ENCODE data around the gene PREPL. TPM values are rescaled to one million over a fixed set of nuclear protein-coding genes. Genes with fewer than 3 reads are reported as not detected.

The PREPL gene
- total and polyA plus RNA-seq, 2 of the 4 experiments (the other 2 are of a cell fraction), result 27.6 to 39.6 TPM

GRCh38 chr2:44315945-44316344, 45.3 kb downstream of the PREPL start:
- H2AFZ ChIP-seq (replicated peaks; ENCODE audit: low read length, poor library complexity), result no peak overlapping the region
- no peaks in the 10 kb centered on the region for H3K4me1 ChIP-seq (ENCODE audit: control insufficient read depth, insufficient read depth, low read length)
- no peak overlapping the region for H4K8ac ChIP-seq (ENCODE audit: low read depth in 2 of 2, low read length in 2 of 2)
- intact Hi-C loops (cut with micrococcal nuclease) (no loop called here), dilution Hi-C loops (cut with HindIII; ENCODE audit: low sequenced_read_pairs, unreplicated experiment) (no loop called here), in situ Hi-C loops (cut with MboI; ENCODE audit: low sequenced_read_pairs) (no loop called here)
- ChIA-PET POLR2A (ENCODE audit: unreplicated experiment) (no interaction called here), CTCF (interaction anchor here (0.6 kb wide), 1 partner anchor 17 kb away, joined by 4 read pairs; no protein-coding TSS in a partner anchor)
- TF ChIP-seq MAFK (IDR thresholded peaks at IDR 0.05; ENCODE audit: low read depth, low read length), result no peak
- TF ChIP-seq RCOR1 (IDR thresholded peaks at IDR 0.05; ENCODE audit: insufficient replicate concordance, low read length), result no peak
- no peak for TF ChIP-seq BHLHE40 (IDR thresholded peaks at IDR 0.05; ENCODE audit: low read depth, low read length)
- TF ChIP-seq CEBPB (IDR thresholded peaks at IDR 0.05; ENCODE audit: low read depth, low read length), result no peak
- TF ChIP-seq USF2 (IDR thresholded peaks at IDR 0.05; ENCODE audit: low read depth, low read length), result no peak
- no peak for TF ChIP-seq RFX5 (IDR thresholded peaks at IDR 0.05; ENCODE audit: low read depth, low read length)
- no peak for TF ChIP-seq MXI1 (IDR thresholded peaks at IDR 0.05; ENCODE audit: borderline replicate concordance, low read depth, low read length)
- TF ChIP-seq RAD21 (IDR thresholded peaks at IDR 0.05; ENCODE audit: low read length), result no peak
- no peak for TF ChIP-seq CTCF (conservative IDR thresholded peaks at IDR 0.05; ENCODE audit: low read depth, low read length)
- TF ChIP-seq ELK1 (IDR thresholded peaks at IDR 0.05; ENCODE audit: borderline replicate concordance, low read depth, low read length), result no peak
- no peak for TF ChIP-seq MAZ (IDR thresholded peaks at IDR 0.05; ENCODE audit: borderline replicate concordance, low read depth, low read length)
- no peak for TF ChIP-seq SMC3 (IDR thresholded peaks at IDR 0.05; ENCODE audit: low read depth, low read length)
- no peak for TF ChIP-seq CHD1 (IDR thresholded peaks at IDR 0.05; ENCODE audit: low read depth, low read length)
- no peak for TF ChIP-seq POLR2A (IDR thresholded peaks at IDR 0.05; ENCODE audit: low read depth, low read length)
- no peak for TF ChIP-seq FOS (IDR thresholded peaks at IDR 0.05; ENCODE audit: low read depth, low read length)
- TF ChIP-seq NFE2L2 (IDR thresholded peaks at IDR 0.05; ENCODE audit: low read depth, low read length), result no peak
- peaks cover 16% of the 10 kb centered on the region for H3K36me3 ChIP-seq (ENCODE audit: control insufficient read depth, insufficient read depth, low read length)
- peaks cover 5% of the 10 kb centered on the region for H3K9me3 ChIP-seq (ENCODE audit: control insufficient read depth, insufficient read depth, low read length)
- H4K91ac ChIP-seq (ENCODE audit: insufficient read depth, low read depth, low read length), result no peak overlapping the region
- no peak overlapping the region for H2BK120ac ChIP-seq (ENCODE audit: low read depth, low read length)
- no peaks in the 10 kb centered on the region for H3K27me3 ChIP-seq (ENCODE audit: control insufficient read depth, insufficient read depth, low read length)
- no peak overlapping the region for H3K56ac ChIP-seq (ENCODE audit: extremely low read depth, insufficient read depth, low read length)
- H2AK9ac ChIP-seq (replicated peaks; ENCODE audit: low read depth, low read length, poor library complexity), result no peak overlapping the region
- H2BK20ac ChIP-seq (ENCODE audit: low read depth, low read length), result no peak overlapping the region
- DNase-seq, result no peak
- no peaks in the 10 kb centered on the region for H3K9me1 ChIP-seq (ENCODE audit: insufficient read depth, low read length)
- ATAC-seq (ENCODE audit: low read depth), result no peak
- no peak overlapping the region for H3K4me3 ChIP-seq (ENCODE audit: insufficient read depth, low read depth, low read length)
- H3K14ac ChIP-seq (replicated peaks; ENCODE audit: low read depth, low read length), result no peak overlapping the region
- no peaks in the 10 kb centered on the region for H4K20me1 ChIP-seq (ENCODE audit: insufficient read depth, low read length)
- no peak overlapping the region for H3K4me2 ChIP-seq (ENCODE audit: low read depth, low read length)
- no peak overlapping the region for H3K4ac ChIP-seq (ENCODE audit: low read depth, low read length)
- H4K5ac ChIP-seq (ENCODE audit: low read depth, low read length), result no peak overlapping the region
- H3K18ac ChIP-seq (ENCODE audit: low read depth, low read length), result no peak overlapping the region
- no peak overlapping the region for H3K9ac ChIP-seq (ENCODE audit: low read depth, low read length)
- H2AK5ac ChIP-seq (ENCODE audit: low read depth, low read length), result no peak overlapping the region
- H2BK15ac ChIP-seq (ENCODE audit: low read depth, low read length), result no peak overlapping the region
- H3K27ac ChIP-seq (ENCODE audit: insufficient read depth, low read length), result no peak overlapping the region
- BruUV-seq (replicated peaks), result no TSS peak
- no peak overlapping the region for H3K23ac ChIP-seq (ENCODE audit: low read depth, low read length)
- H3K79me1 ChIP-seq (ENCODE audit: low read depth in 1 of 2, low read length in 2 of 2), result no peaks in the 10 kb centered on the region
- no peak overlapping the region for H2BK5ac ChIP-seq (ENCODE audit: low read depth, low read length, poor library complexity, severe bottlenecking)

Data from IMR-90 (cell line).